HG03097 (cell line): ENCODE data around the gene RABGGTA.

Experiments used
- ATAC-seq: cut with Tn5 transposase; IDR thresholded peaks from one replicate; pipeline ENCODE4 v1.9.1; 2021; ENCODE audit not compliant: unreplicated experiment, low FRiP score

The RABGGTA gene

GRCh38 chr14:24304019-24304387, 32.6 kb upstream of the RABGGTA start:
- ATAC-seq: no peak

GRCh38 chr14:24300326-24300980, 29.1 kb upstream of the RABGGTA start:
- ATAC-seq: no peak

GRCh38 chr14:24299255-24300191, 28.1 kb upstream of the RABGGTA start, which contains the start of the genes DHRS1 and NOP9:
DHRS1 (minus strand) TSS chr14:24299780; CDS start chr14:24299106, 674 bp downstream.
NOP9 (plus strand) TSS chr14:24299850; CDS start chr14:24299955, 105 bp downstream.
- no peak for ATAC-seq

GRCh38 chr14:24298892-24299254, 27.5 kb upstream of the RABGGTA start:
- ATAC-seq: no peak

- ATAC-seq: peak; percentile 37
Observed at GRCh38 chr14:24297190-24297964, 26.0 kb upstream of the RABGGTA start.

GRCh38 chr14:24296341-24297157, 25.2 kb upstream of the RABGGTA start:
- peak; percentile 37 for ATAC-seq

- ATAC-seq: no peak
Observed at GRCh38 chr14:24293525-24293924, 22.1 kb upstream of the RABGGTA start.

- no peak for ATAC-seq
Observed at GRCh38 chr14:24292118-24292807, 20.9 kb upstream of the RABGGTA start.

- ATAC-seq: no peak
Observed at GRCh38 chr14:24291446-24292117, 20.2 kb upstream of the RABGGTA start.

GRCh38 chr14:24290746-24291145, 19.3 kb upstream of the RABGGTA start:
- ATAC-seq: no peak

- no peak for ATAC-seq
Observed at GRCh38 chr14:24289649-24290280, 18.4 kb upstream of the RABGGTA start.

- no peak for ATAC-seq
Observed at GRCh38 chr14:24286996-24287395, 15.6 kb upstream of the RABGGTA start.

- ATAC-seq: no peak
Observed at GRCh38 chr14:24285351-24285750, 14.0 kb upstream of the RABGGTA start.

GRCh38 chr14:24284501-24285035, 13.2 kb upstream of the RABGGTA start:
- no peak for ATAC-seq

- no peak for ATAC-seq
Observed at GRCh38 chr14:24283796-24284460, 12.5 kb upstream of the RABGGTA start.

- no peak for ATAC-seq
Observed at GRCh38 chr14:24282736-24283135, 11.3 kb upstream of the RABGGTA start.

GRCh38 chr14:24281636-24282035, 10.2 kb upstream of the RABGGTA start:
- ATAC-seq: no peak
